ENCODE measurements around the gene TPRN.

DNA sequence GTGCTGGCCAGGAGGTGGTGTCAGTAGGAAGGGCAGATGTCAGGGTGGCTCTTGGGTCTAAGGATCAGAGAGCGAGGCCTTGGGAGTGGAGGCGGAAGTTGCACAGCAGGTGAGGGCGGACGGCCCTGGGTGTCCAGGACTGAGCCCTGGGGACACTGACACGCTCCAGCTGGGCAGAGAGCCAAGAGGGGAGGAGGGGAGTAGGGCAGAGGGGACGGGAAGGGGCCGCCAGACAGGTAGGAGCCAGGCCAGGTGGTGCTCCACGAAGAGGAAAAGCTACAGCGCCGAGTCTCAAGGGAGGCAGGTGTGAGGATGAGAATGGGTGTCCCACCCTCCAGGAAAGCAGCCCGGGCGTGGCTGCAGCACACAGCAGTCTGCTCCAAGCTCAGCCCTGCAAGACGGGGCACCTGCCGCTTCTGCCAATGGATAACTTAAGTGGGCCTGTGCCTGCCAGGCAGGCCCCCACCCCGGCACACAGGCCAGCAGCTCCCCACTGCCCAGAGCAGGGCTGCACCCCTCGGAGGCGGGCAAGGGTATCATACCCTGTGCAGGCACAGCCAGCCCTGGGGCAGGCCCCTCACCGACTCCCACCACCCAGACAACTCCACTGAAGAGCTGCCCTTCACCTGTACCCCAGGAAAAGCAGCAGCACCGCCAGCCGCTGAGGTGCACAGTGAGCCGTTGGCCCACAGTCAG lies 4.9 kb downstream of the TPRN start:
- TF ChIP-seq POLR2A (IDR thresholded peaks at IDR 0.05) (no peak), CTCF (IDR thresholded peaks at IDR 0.05) (no peak)
